Brain microvascular endothelial cell (primary cell): ENCODE measurements around the gene POLR3G.
A peak's percentile ranks its signal among the peaks of the same experiment; 100 is the strongest.

Experiments
- DNase-seq: peaks from one replicate; pipeline ENCODE4 v3.0.0-alpha.2; 2020
- H3K27ac ChIP-seq: fragments of 250-450 bp; sonication (Bioruptor Pico); 2 replicates; pipeline ENCODE4 v1.5.1; 2020; ENCODE audit warnings: mild to moderate bottlenecking, moderate library complexity
- H3K27me3 ChIP-seq: fragments of 250-450 bp; sonication (Bioruptor Pico); replicated peaks from 2 replicates; pipeline ENCODE4 v1.5.1; 2020; ENCODE audit warnings: mild to moderate bottlenecking
- H3K36me3 ChIP-seq: fragments of 250-450 bp; sonication (Bioruptor Pico); replicated peaks from 2 replicates; pipeline ENCODE4 v1.5.1; 2020; ENCODE audit warnings: mild to moderate bottlenecking
- H3K4me3 ChIP-seq: 2 replicates; pipeline ENCODE4 v1.5.1; 2011; ENCODE audit warnings: low read depth, mild to moderate bottlenecking, control low read depth, low read length, moderate library complexity
- CTCF ChIP-seq: IDR thresholded peaks from 2 replicates; pipeline ENCODE4 v1.5.1; 2011; ENCODE audit warnings: low read depth, mild to moderate bottlenecking, moderate library complexity, low read length, control low read depth, inconsistent platforms; ENCODE audit errors: missing control alignments
- in situ Hi-C: cut with HindIII; loops from 2 replicates; pipeline ENCODE4 v1.10.0; 2017; ENCODE audit warnings: low sequenced_read_pairs, low pct_ligation_motif_present

POLR3G gene

GRCh38 chr5:90474235-90475107, at the start of gene POLR3G, which contains the start of gene MBLAC2:
Gene POLR3G (plus strand): TSS chr5:90474864. CDS start chr5:90485568, 10,704 bp downstream.
Gene MBLAC2 (minus strand): TSS chr5:90474771. CDS start chr5:90474292, 479 bp downstream.
- TF ChIP-seq CTCF: peak; percentile 67
- peak; percentile 89 for DNase-seq
- Histone ChIP-seq H3K27me3 (no peaks in the 10 kb centered on the region), H3K4me3 (peak within 1 kb of the TSS; percentile 95), H3K27ac (peak within 1 kb of the TSS; percentile 86), H3K36me3 (no peaks in the 10 kb centered on the region)
- in situ Hi-C loops: no loop called here

DNA sequence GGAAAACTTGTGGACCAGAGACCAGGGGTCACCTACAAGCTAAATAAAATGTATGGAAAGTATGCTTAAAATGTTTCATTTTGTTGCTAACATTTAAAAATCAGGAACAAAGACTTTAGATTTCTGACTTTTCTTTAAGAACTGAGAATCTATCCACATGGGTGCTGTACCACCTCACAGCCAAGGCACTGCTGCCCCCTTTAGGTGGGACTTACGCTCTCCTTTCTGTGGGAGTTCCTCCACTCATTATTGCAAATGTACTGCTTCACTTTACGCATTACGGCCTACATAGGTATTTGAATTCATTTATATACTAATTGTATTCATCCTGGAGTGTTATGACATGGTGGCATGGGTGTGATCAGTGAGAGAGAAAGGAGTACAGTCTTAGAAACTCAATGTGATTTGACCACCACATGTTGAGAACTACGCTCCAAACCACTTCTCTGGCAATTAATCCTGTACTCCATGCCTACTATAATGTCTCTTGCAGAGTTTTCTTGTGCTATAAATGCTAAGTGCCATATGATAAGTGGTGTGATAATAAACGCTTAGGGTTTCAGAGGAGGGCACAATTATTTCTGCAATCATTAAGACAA, 40.4 kb upstream of the POLR3G start:
- no peak overlapping the region for H3K4me3 ChIP-seq
- no peak overlapping the region for H3K27ac ChIP-seq
- TF ChIP-seq CTCF: peak; percentile 87
- H3K36me3 ChIP-seq: no peaks in the 10 kb centered on the region
- in situ Hi-C loops: no loop called here
- no peaks in the 10 kb centered on the region for H3K27me3 ChIP-seq
- peak; percentile 47 for DNase-seq

- DNase-seq: no peak
- in situ Hi-C loops: no loop called here
- Histone ChIP-seq H3K27ac (no peak overlapping the region), H3K36me3 (no peaks in the 10 kb centered on the region), H3K4me3 (no peak overlapping the region), H3K27me3 (no peaks in the 10 kb centered on the region)
- TF ChIP-seq CTCF: no peak
These were observed 37.0 kb upstream of the POLR3G start for GRCh38 chr5:90437663-90438062.

DNA sequence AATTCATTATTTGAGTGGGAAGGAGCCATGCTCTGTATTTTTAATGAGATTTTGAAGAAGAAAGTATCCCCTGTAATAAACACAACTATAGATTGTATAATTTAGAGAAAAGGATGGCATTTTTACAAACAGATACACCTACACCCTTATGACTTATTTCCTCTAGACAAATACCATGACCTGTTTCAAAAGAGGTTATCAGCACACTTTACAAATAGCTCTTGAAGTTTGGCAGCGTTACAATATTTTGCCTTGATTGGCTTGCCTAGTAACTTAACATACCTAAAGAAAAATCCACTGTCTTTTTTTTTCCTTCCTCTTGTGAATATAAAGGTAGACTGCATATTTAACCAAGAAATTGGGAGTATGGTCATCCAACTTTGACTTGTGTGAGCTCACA, 36.6 kb upstream of the POLR3G start:
- H3K4me3 ChIP-seq: no peak overlapping the region
- H3K27me3 ChIP-seq: no peaks in the 10 kb centered on the region
- H3K27ac ChIP-seq: no peak overlapping the region
- no peak for TF ChIP-seq CTCF
- in situ Hi-C loops: no loop called here
- no peak for DNase-seq
- H3K36me3 ChIP-seq: no peaks in the 10 kb centered on the region

- no peak for TF ChIP-seq CTCF
- no peaks in the 10 kb centered on the region for H3K36me3 ChIP-seq
- in situ Hi-C loops: no loop called here
These were observed 34.0 kb upstream of the POLR3G start for GRCh38 chr5:90440644-90441043.

More at GRCh38 chr5:90440644-90441043, 34.0 kb upstream of the POLR3G start:
- H3K27ac ChIP-seq: no peak overlapping the region
- no peak overlapping the region for H3K4me3 ChIP-seq
- DNase-seq: no peak
- H3K27me3 ChIP-seq: no peaks in the 10 kb centered on the region
